GM19467 (cell line): ENCODE measurements around the gene TACC2.

Experiments used
- ATAC-seq: cut with Tn5 transposase; IDR thresholded peaks from one replicate; pipeline ENCODE4 v1.9.1; 2021; ENCODE audit warnings: mild to moderate bottlenecking, moderate library complexity; ENCODE audit not compliant: unreplicated experiment

Gene TACC2

GRCh38 chr10:122243550-122243949, 254.6 kb downstream of the TACC2 start:
- ATAC-seq: no peak

- ATAC-seq: no peak
These were observed 255.3 kb downstream of the TACC2 start for GRCh38 chr10:122244001-122244975.

GRCh38 chr10:122245136-122245535, 256.2 kb downstream of the TACC2 start:
- no peak for ATAC-seq

- ATAC-seq: no peak
These were observed 256.9 kb downstream of the TACC2 start for GRCh38 chr10:122245897-122246296.

GRCh38 chr10:122246830-122247520, 258.0 kb downstream of the TACC2 start:
- no peak for ATAC-seq

- ATAC-seq: no peak
These were observed 259.7 kb downstream of the TACC2 start for GRCh38 chr10:122248356-122249302.

- ATAC-seq: no peak
These were observed 260.4 kb downstream of the TACC2 start for GRCh38 chr10:122249303-122249850.

GRCh38 chr10:122249991-122250750, 261.2 kb downstream of the TACC2 start:
- no peak for ATAC-seq

GRCh38 chr10:122251459-122252255, 262.7 kb downstream of the TACC2 start:
- ATAC-seq: no peak

- no peak for ATAC-seq
These were observed 263.8 kb downstream of the TACC2 start for GRCh38 chr10:122252805-122253204.

- no peak for ATAC-seq
These were observed 264.6 kb downstream of the TACC2 start for GRCh38 chr10:122253605-122254004.

- ATAC-seq: no peak
These were observed 265.9 kb downstream of the TACC2 start for GRCh38 chr10:122254831-122255230.

GRCh38 chr10:122255509-122256301, 266.7 kb downstream of the TACC2 start:
- no peak for ATAC-seq

GRCh38 chr10:122257041-122257440, 268.1 kb downstream of the TACC2 start:
- ATAC-seq: no peak

- ATAC-seq: no peak
These were observed 269.4 kb downstream of the TACC2 start for GRCh38 chr10:122258136-122259074.

GRCh38 chr10:122259075-122259466, 270.1 kb downstream of the TACC2 start:
- no peak for ATAC-seq

GRCh38 chr10:122261584-122261983, 272.6 kb downstream of the TACC2 start:
- ATAC-seq: no peak
